GM23338 (cell line): ENCODE measurements around the gene CDK17. TPM values are rescaled to one million over a fixed set of nuclear protein-coding genes. Genes with fewer than 3 reads are reported as not detected.

Source experiments
- ATAC-seq: fragments of 200-7000 bp; cut with Tn5 transposase; 3 replicates; pipeline ENCODE4 v1.9.1; 2020
- DNase-seq: peaks from one replicate; pipeline ENCODE4 v3.0.0-alpha.2; 2015; ENCODE audit warnings: low spot score
- H2AFZ ChIP-seq: fragments of 200-600 bp; sonication (generic); 2 replicates; pipeline ENCODE4 v1.8.0; 2016; ENCODE audit warnings: antibody characterized with exemption, mild to moderate bottlenecking, moderate library complexity
- H3F3A ChIP-seq: fragments of 200-600 bp; sonication (generic); replicated peaks from 2 replicates; pipeline ENCODE4 v1.8.0; 2017; ENCODE audit warnings: antibody characterized with exemption, mixed run types, low read depth
- H3K27ac ChIP-seq: fragments of 200-600 bp; sonication (generic); 2 replicates; pipeline ENCODE4 v1.6.1; 2016; ENCODE audit warnings: low read depth
- H3K27me3 ChIP-seq: fragments of 200-600 bp; sonication (generic); 2 replicates; pipeline ENCODE4 v1.8.0; 2016; ENCODE audit warnings: mild to moderate bottlenecking, mixed run types, moderate library complexity; ENCODE audit not compliant: insufficient read depth
- H3K36me3 ChIP-seq: fragments of 200-600 bp; sonication (generic); 2 replicates; pipeline ENCODE4 v1.8.0; 2016; ENCODE audit warnings: mild to moderate bottlenecking; ENCODE audit not compliant: insufficient read depth
- H3K4me1 ChIP-seq: fragments of 200-600 bp; sonication (generic); 2 replicates; pipeline ENCODE4 v1.8.0; 2016; ENCODE audit warnings: mild to moderate bottlenecking, moderate library complexity; ENCODE audit not compliant: insufficient read depth
- H3K4me2 ChIP-seq: fragments of 200-600 bp; sonication (generic); 2 replicates; pipeline ENCODE4 v1.7.1; 2017; ENCODE audit warnings: mixed run types
- H3K4me3 ChIP-seq: fragments of 200-600 bp; sonication (generic); 2 replicates; pipeline ENCODE4 v1.6.1; 2016; ENCODE audit warnings: mixed run types
- H3K79me2 ChIP-seq: fragments of 200-600 bp; sonication (generic); replicated peaks from 2 replicates; pipeline ENCODE4 v1.8.0; 2017; ENCODE audit warnings: mild to moderate bottlenecking; ENCODE audit not compliant: insufficient read depth
- H3K9me2 ChIP-seq: fragments of 200-600 bp; sonication (generic); 2 replicates; pipeline ENCODE4 v1.8.0; 2017; ENCODE audit not compliant: insufficient read depth
- H4K20me1 ChIP-seq: fragments of 200-600 bp; sonication (generic); replicated peaks from 2 replicates; pipeline ENCODE4 v1.8.0; 2017; ENCODE audit warnings: mild to moderate bottlenecking; ENCODE audit not compliant: insufficient read depth
- H3K27ac Mint-ChIP-seq: 2 replicates; pipeline ENCODE4 v1.8.0; 2020; ENCODE audit warnings: inconsistent platforms, mild to moderate bottlenecking, moderate library complexity, mixed read lengths
- H3K27me3 Mint-ChIP-seq: 3 replicates; pipeline ENCODE4 v1.8.0; 2022; ENCODE audit warnings: low read depth, mild to moderate bottlenecking, moderate library complexity, mixed read lengths, inconsistent platforms; ENCODE audit not compliant: insufficient read depth, poor library complexity
- H3K36me3 Mint-ChIP-seq: 3 replicates; pipeline ENCODE4 v1.8.0; 2021; ENCODE audit warnings: low read depth, mild to moderate bottlenecking, inconsistent platforms, moderate library complexity, mixed read lengths
- H3K4me1 Mint-ChIP-seq: 3 replicates; pipeline ENCODE4 v1.8.0; 2020; ENCODE audit warnings: mild to moderate bottlenecking, inconsistent platforms, mixed read lengths
- H3K4me3 Mint-ChIP-seq: 3 replicates; pipeline ENCODE4 v1.8.0; 2021; ENCODE audit warnings: moderate library complexity, mild to moderate bottlenecking, inconsistent platforms, mixed read lengths
- H3K9me3 Mint-ChIP-seq: 3 replicates; pipeline ENCODE4 v1.8.0; 2020; ENCODE audit warnings: moderate library complexity, mild to moderate bottlenecking, inconsistent platforms, mixed read lengths
- CREB1 ChIP-seq: fragments of 250-450 bp; sonication (Bioruptor Pico); IDR thresholded peaks from 2 replicates; pipeline ENCODE4 v1.5.0; 2020; ENCODE audit warnings: low read depth, mild to moderate bottlenecking, moderate library complexity
- CTCF ChIP-seq, 2 experiments: fragments of 200-600 bp in 1 of 2; sonication (generic) in 1 of 2; conservative IDR thresholded peaks; 2 replicates each; pipeline versions ENCODE4 v1.5.1 to v1.6.1; 2016 to 2017; ENCODE audit warnings: antibody characterized with exemption in 2 of 2, low read depth in 2 of 2, mild to moderate bottlenecking in 2 of 2, moderate library complexity in 1 of 2
- ETS1 ChIP-seq: IDR thresholded peaks from 2 replicates; pipeline ENCODE4 v1.6.1; 2016; ENCODE audit warnings: antibody characterized with exemption
- EZH2 ChIP-seq: fragments of 200-600 bp; sonication (generic); IDR thresholded peaks from one replicate; pipeline ENCODE4 v1.8.0; 2017; ENCODE audit warnings: antibody characterized with exemption, mild to moderate bottlenecking, low read depth; ENCODE audit not compliant: unreplicated experiment
- EZH2phosphoT487 ChIP-seq: fragments of 200-600 bp; sonication (generic); IDR thresholded peaks from one replicate; pipeline ENCODE4 v1.8.1; 2018; ENCODE audit warnings: antibody characterized with exemption; ENCODE audit not compliant: unreplicated experiment
- JUNB ChIP-seq: IDR thresholded peaks from one replicate; pipeline ENCODE4 v1.6.1; 2016; ENCODE audit warnings: antibody characterized with exemption; ENCODE audit not compliant: unreplicated experiment
- NANOG ChIP-seq: IDR thresholded peaks from 2 replicates; pipeline ENCODE4 v1.6.1; 2016; ENCODE audit warnings: antibody characterized with exemption, borderline replicate concordance
- POLR2AphosphoS5 ChIP-seq: IDR thresholded peaks from 2 replicates; pipeline ENCODE4 v1.6.1; 2016; ENCODE audit warnings: antibody characterized with exemption, low read depth
- REST ChIP-seq: IDR thresholded peaks from one replicate; pipeline ENCODE4 v1.6.1; 2018; ENCODE audit warnings: antibody characterized with exemption; ENCODE audit not compliant: unreplicated experiment
- STAT1 ChIP-seq: IDR thresholded peaks from one replicate; pipeline ENCODE4 v1.6.1; 2016; ENCODE audit warnings: antibody characterized with exemption; ENCODE audit not compliant: unreplicated experiment
- ZNF114 ChIP-seq: fragments of 250-450 bp; sonication (Bioruptor Pico); IDR thresholded peaks from 2 replicates; pipeline ENCODE4 v1.5.0; 2020; ENCODE audit warnings: mild to moderate bottlenecking, moderate library complexity
- ZNF331 ChIP-seq: fragments of 250-450 bp; sonication (Bioruptor Pico); IDR thresholded peaks from 2 replicates; pipeline ENCODE4 v1.5.0; 2020; ENCODE audit warnings: low read depth, mild to moderate bottlenecking, moderate library complexity
- ZNF462 ChIP-seq: fragments of 250-450 bp; sonication (Bioruptor Pico); IDR thresholded peaks from 2 replicates; pipeline ENCODE4 v1.5.0; 2020; ENCODE audit warnings: mild to moderate bottlenecking, moderate library complexity
- polyA plus RNA-seq: library from polyadenylated mRNA; unstranded; fragments of >200 nt; fragmentation: Nextera tagmentation; extraction: Ambion mirVana; gene quantifications from 2 replicates; pipeline ENCODE4 v1.2.1, GENCODE V29; 2016
- total RNA-seq: library from RNA; depleted of rRNA; stranded (reverse); fragments of >200 nt; shearing (Covaris generic); gene quantifications from 2 replicates; pipeline ENCODE4 v1.2.3, GENCODE V29; 2014

CDK17 gene
- total and polyA plus RNA-seq, 2 experiments from 2014 or later = 7.6 to 34.2 TPM

GRCh38 chr12:96441816-96442215, 41.6 kb upstream of the CDK17 start:
- Mint-ChIP-seq H3K36me3 (no peaks in the 10 kb centered on the region), H3K27me3 (no peaks in the 10 kb centered on the region), H3K9me3 (peaks cover 3% of the 10 kb centered on the region; the same call in 1 of the 3 replicates), H3K27ac (no peak overlapping the region), H3K4me3 (no peak overlapping the region), H3K4me1 (no peaks in the 10 kb centered on the region; the same call in 2 of the 3 replicates)
- TF ChIP-seq JUNB (no peak), STAT1 (no peak), EZH2 (no peak), ZNF114 (no peak), REST (no peak), EZH2phosphoT487 (no peak), POLR2AphosphoS5 (no peak), ETS1 (no peak), ZNF331 (CRISPR knock-in tag) (no peak), NANOG (no peak), CTCF (conservative IDR thresholded peaks at IDR 0.05; ENCODE audit: low read depth in 2 of 2) (no peak), ZNF462 (CRISPR knock-in tag) (no peak), CREB1 (CRISPR knock-in tag) (no peak)
- no peaks in the 10 kb centered on the region for H3K36me3 ChIP-seq
- no peaks in the 10 kb centered on the region for H3K79me2 ChIP-seq
- H3K4me3 ChIP-seq = no peak overlapping the region
- no peaks in the 10 kb centered on the region for H3F3A ChIP-seq
- no peak overlapping the region for H2AFZ ChIP-seq
- no peaks in the 10 kb centered on the region for H4K20me1 ChIP-seq
- H3K4me2 ChIP-seq = no peak overlapping the region
- H3K4me1 ChIP-seq = no peaks in the 10 kb centered on the region
- DNase-seq = no peak
- H3K9me2 ChIP-seq = no peaks in the 10 kb centered on the region
- no peak overlapping the region for H3K27ac ChIP-seq
- ATAC-seq = no peak
- no peaks in the 10 kb centered on the region for H3K27me3 ChIP-seq
